Fibroblast of gingiva (primary cell): ENCODE measurements around the gene GPS1.

Experiments
- DNase-seq: peaks from one replicate; pipeline ENCODE4 v3.0.0-alpha.2; 2011; ENCODE audit warnings: low read depth

GPS1 gene

DNA sequence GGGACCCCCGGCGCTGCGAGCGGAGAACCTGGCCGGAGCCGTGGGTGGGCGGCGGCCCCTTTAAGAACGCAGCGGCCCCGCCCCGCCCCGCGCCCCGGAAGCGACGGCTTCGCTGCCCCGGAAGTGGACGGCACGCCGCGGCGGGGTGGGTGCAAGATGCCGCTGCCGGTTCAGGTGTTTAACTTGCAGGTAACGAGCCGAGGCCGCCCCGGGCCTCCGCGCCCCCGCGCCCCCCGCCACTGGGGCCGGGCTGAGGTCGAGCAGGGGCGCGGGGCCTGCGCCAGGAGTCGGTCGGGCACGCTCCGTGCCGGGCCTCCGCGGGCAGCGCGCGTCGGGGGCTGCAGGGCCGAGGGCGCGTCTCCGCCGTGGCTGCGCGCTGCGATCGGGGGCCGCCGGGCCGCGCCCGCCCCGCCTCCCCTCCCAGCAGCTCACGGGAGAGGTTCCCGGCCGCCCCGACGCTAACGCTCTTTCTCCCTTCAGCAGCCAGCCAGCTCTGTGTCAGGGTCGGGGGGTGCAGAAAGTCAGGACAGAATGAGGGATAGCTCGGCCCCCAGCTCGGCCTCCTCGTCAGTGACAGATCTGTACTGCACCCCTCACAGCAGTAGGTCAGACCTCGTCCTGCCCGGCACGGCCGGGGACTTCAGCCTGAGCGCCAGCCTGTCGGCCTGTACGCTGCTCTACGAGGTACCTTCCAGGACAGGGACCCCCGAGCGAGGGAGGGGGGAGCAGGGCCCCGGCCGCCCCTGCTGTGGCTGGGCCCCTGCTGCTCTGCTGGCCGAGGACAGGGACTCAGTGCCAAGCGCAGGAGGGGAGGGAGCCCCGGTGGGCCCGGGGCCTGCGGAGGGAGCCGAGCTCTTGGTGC, at the start of gene GPS1, which contains the start of gene RFNG:
Gene GPS1 (plus strand): TSS at position 123 of the 862 bp plus-strand sequence. CDS start 34 bp downstream, at position 157.
Gene RFNG (minus strand): TSS at position 36 of the 862 bp plus-strand sequence. CDS start 45 bp downstream, outside the sequence.
- peak; percentile 48 for DNase-seq

DNA sequence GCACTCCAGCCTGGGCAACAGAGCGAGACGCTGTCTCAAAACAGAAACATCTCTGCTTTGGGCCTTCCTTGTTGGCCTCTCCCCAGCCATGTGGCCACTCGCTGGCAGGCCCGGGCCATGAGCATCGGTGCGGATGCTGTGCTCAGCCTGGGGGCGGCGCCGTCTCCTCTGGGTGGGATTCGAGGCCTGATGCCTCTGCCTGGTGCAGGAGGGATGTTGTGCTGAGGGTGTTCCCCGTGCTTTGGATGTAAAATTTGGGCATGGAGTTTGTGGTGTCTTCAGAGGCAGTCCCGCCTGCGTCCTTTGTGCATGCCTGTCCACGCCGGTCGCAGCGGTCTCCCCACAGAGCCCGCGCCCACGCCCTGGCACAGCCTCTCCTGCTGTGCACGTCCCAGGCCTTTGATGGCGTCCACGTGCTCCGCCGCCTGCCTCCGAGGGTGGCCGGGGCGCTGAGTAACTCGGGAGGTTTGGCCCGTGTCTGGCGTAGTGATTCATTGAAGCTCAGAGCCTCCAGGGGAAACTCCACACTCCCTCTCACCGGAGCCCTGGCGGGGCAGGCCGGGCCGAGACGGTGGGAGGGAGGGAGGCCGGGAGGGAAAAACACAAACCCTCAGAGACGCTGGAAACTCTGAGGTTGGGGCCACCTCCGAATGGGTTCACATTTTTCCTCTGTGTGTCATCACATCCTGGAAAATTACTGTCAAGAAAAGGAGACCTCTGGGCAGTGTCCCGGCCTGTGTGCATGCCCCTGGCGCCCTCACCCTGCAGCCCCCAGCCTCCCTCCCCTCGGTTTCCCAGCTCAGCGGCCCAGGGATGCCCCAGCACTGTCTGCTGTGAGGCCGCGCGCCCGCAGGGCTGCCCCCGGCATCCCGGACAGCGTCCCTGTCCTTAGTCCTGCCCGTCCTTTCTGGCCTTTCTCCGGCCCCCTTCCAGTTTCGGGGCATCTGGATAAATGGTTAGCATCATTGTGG, 48.0 kb upstream of the GPS1 start:
- DNase-seq, result peak; percentile 90

- no peak for DNase-seq
Observed at GRCh38 chr17:82004517-82005455, 46.9 kb upstream of the GPS1 start.

DNA sequence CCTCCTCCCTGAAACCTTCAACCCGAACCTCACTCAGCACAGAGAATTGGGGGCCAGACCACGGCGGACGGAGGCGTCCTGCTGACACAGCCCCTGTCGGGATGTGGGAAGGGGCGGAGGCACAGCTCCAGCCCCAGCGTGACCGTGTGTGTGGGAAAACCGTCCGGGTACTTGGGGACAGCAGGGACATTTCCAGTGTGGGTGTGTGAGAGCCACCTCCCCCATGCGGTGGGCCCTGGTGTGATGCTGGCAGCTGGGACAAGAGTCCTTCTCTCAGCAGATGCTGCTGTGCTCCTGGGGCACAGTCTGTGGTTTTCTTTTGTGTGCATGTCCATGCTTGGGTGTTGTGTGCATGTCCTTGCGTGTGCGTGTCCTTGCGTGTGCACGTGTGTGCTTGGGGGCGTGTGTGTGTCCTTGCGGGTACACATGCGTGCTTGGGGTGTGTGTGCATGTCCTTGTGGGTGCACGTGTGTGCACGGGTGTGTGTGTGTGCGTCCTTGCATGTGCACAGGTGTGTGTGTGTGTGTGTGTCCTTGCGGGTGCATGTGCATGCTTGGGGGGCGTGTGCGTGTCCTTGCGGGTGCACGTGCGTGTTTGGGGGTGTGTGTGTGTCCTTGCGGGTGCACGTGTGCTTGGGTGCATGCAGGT, 45.9 kb upstream of the GPS1 start:
- no peak for DNase-seq

DNA sequence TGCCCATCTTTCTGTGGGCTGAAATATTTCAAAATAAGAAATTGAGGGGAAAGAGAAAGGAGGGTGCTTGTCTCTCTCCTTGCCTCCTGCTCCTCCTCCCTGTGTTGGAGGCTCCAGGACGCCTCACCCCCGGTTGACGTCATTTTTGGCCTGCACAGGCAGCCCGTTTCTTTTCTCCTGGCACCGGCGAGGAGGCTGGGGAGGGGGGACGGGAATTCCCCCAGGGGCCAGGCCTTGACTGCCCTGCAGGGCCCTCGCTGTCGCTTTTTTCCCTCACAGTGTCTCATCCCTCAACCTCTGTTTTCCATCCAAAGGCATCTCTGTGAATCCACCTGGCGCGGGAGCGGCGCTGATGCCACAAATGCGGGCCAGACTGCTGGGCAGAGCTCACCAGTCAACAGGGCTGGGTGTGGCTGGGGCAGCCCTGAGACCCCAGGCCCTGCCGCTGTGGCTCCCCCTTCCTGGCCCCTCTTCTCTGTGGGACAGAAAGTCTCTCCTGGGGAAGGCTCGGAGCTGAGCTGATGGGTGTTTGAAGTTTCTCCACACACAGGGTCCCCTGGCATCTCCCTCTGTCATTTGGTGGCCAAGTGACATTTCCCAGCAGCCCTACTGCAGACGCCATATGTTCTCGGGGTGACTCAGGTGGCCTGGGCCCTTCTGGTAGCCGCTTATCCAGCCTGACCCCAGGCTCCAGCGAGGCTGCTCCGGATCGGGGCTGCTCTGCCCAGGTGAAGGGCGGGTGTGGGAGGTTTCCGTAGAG, 45.0 kb upstream of the GPS1 start:
- no peak for DNase-seq

GRCh38 chr17:82007228-82007494, 44.5 kb upstream of the GPS1 start:
- DNase-seq, result no peak

GRCh38 chr17:82007495-82008257, 44.0 kb upstream of the GPS1 start:
- no peak for DNase-seq

- DNase-seq, result no peak
Observed at GRCh38 chr17:82008258-82008940, 43.3 kb upstream of the GPS1 start.

GRCh38 chr17:82008941-82009405, 42.7 kb upstream of the GPS1 start:
- no peak for DNase-seq

DNA sequence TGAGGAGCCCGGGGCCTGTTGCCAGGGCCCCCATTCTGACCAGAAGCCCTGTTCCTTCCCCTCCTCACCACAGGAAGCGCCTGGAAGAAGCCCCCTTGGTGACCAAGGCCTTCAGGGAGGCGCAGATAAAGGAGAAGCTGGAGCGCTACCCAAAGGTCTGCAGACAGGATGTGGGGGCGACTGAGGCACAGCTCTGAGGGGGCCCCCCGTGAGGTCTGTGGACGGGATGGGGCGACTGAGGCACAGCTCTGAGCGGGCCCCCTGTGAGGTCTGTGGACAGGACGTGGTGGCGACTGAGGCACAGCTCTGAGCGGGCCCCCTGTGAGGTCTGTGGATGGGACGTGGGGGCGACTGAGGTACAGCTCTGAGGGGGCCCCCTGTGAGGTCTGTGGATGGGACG, 42.3 kb upstream of the GPS1 start:
- DNase-seq, result no peak

- no peak for DNase-seq
Observed at GRCh38 chr17:82010575-82011525, 40.8 kb upstream of the GPS1 start.

DNA sequence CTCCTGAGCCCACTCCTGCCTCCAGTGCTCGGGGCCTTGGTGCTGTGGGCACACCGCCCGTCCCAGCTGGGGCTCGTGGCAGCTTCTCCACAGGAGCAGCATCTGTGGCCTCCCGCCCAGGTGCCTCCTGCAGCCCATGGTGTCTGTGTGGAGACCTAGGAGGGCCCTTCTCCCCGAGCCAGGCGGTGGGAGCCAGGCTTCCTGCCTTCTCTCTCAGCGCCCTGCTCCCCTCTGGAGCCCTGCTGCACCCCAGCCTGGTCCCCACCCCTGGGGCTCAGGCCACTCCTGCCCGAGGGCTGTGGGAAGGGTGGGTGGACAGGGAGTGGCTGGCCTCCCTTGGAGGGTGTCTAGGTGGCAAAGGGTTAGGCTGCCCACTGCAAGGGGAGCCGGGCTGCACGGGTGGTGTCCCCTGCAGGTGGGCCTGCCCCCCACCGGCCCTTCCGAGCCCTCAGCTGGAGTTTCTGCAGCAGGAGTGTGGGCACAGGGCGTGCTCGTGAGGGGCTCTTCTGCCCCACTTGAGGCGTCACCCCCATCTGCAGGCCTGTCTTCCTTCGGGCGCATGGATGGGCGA, 40.0 kb upstream of the GPS1 start:
- DNase-seq, result no peak

DNA sequence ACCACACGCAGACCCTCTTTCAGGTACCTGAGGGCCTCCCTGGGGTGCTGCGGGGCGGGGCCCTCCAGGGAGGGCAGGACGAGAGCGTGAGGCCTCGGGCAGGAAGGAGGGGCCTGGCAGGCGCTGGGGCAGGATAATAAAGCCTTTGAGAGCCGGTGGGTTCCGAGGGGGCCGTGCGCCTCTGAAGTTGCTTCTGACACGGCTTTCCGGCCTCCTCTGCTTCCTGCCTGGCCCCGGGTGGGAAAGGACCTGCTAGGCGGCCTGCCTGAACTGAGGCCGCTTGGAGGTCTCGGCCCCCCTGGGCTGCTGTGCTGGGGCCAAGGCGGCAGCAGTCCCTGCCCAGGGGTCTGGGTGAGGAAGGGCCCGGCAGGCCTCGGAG, 39.4 kb upstream of the GPS1 start:
- no peak for DNase-seq

DNA sequence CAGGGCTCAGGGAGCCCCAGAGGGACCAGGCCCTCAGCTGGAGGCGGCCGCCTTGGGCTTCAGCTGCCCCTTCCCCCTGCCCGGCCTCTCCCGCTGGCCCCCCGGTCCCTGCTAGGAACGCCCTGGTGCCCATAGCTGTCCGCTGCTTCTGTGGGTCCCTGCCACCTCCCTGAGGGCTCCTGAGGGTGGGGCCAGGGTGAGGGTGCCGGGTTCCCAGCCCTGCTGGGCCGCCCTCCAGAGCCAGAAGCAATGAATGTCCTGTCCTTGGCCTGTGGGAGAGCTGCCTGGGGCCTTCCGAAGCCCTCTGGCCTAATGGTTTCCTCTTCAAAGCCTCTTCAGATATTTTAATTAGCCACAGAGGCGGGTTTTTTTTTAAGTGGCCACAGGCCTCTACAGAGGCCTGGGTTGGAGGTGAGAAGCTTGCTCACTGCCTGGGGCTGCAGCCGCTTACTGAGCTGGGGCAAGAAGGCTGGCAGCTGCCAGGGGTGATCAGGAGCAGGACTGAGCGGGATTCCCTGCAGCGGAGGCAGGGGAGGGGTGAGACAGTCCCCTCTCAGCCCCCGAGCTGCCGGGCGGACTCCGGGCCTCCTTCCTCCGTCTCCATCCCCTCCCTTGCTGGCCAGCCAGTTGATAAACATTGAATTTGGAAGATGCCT, 38.9 kb upstream of the GPS1 start:
- DNase-seq, result peak; percentile 46

DNA sequence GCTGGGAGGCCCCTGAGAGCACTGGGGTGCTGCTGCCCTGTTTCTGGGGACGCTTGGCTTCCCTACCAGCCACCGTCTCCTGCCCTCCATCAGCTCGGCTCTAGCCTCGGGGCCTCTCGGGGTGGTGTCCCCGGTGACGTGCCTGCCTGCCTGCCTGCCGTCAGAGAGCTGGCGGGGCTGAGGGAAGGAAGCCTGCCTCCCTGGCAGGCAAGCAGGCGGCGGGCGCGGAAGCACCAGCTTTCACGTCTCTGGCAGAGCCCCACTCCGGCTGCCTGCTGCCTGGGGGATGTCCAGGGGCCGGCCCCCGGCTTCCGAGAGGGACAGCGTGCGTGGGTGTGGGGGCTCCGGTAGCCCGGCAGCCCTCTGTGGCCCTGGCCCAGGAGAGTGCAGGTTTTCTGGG, 38.4 kb upstream of the GPS1 start:
- peak; percentile 51 for DNase-seq

DNA sequence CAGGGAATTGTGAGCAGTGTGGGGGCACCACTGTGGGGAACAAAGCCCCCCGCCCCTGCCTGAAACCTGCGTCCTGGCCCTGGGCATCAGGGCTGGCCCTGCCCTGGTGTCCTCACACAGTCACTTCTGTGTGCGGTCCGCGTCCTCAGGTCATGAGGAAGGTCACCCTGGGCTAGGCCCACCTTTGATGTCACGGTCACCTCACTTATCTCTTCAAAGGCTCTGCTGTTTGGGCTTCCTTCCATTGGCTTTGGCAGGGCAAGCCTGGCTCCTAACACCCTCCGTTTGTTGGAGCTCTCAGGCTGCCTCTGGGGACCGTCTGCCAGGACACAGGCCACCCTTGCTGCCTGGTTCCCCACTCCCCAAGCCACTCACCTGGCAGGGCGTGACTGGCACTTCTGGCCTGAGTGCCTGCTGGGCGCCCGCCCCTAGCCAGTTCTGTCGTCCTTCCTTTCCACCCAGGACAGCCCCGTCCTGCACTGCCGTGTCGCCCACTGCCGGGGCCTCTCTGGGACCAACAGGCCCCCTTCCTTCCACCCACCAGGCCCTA, 37.9 kb upstream of the GPS1 start:
- no peak for DNase-seq

DNA sequence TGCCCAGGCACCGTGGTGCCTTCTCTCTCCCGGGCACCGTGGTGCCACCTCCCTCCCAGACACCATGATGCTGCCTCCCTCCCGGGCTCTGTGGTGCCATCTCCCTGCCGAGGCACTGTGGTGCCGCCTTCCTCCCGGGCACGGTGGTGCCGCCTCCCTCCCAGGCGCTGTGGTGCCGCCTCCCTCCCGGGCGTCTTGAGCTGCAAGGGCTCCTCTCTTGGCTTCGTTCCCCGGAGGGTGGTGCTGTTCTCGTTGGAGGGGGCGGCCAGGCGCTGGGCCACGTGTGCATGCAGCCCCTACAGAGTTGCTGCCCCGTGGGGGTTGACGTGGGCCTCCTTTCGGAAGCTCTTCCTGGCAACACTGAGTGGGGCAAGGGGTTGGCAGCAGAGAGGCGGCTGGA, 37.3 kb upstream of the GPS1 start:
- no peak for DNase-seq
